GM06990 (cell line): ENCODE measurements around the gene PTPRH.
"Not testable (repeated sequence)": the region's sequence is repeated elsewhere in the genome, so short reads cannot be mapped to it uniquely, and the experiment has no call there.

Source experiments
- DNase-seq: peaks from one replicate; pipeline ENCODE4 v3.0.0-alpha.2; 2011; ENCODE audit not compliant: insufficient read length; ENCODE audit errors: extremely low read depth
- H3K27me3 ChIP-seq: replicated peaks from 2 replicates; pipeline ENCODE4 v1.6.0; 2011; ENCODE audit warnings: low read length; ENCODE audit not compliant: control insufficient read depth, insufficient read depth
- H3K36me3 ChIP-seq: 2 replicates; pipeline ENCODE4 v1.5.1; 2011; ENCODE audit warnings: low read length; ENCODE audit not compliant: control insufficient read depth, insufficient read depth
- H3K4me3 ChIP-seq: replicated peaks from 2 replicates; pipeline ENCODE4 v1.5.1; 2011; ENCODE audit warnings: low read depth, mild to moderate bottlenecking, control low read depth, low read length
- TF ChIP-seq, protein P1 (sequence below): IDR thresholded peaks from 2 replicates; pipeline ENCODE4 v1.5.1; 2011; ENCODE audit warnings: low read length, control low read depth, mild to moderate bottlenecking, inconsistent platforms; ENCODE audit not compliant: insufficient read depth, poor library complexity, severe bottlenecking

The PTPRH gene

GRCh38 chr19:55225415-55225958 is 16.2 kb upstream of the PTPRH start:
- DNase-seq: no peak
- H3K36me3 ChIP-seq: peaks cover 32% of the 10 kb centered on the region
- H3K4me3 ChIP-seq: no peak overlapping the region
- TF ChIP-seq, protein P1, sequence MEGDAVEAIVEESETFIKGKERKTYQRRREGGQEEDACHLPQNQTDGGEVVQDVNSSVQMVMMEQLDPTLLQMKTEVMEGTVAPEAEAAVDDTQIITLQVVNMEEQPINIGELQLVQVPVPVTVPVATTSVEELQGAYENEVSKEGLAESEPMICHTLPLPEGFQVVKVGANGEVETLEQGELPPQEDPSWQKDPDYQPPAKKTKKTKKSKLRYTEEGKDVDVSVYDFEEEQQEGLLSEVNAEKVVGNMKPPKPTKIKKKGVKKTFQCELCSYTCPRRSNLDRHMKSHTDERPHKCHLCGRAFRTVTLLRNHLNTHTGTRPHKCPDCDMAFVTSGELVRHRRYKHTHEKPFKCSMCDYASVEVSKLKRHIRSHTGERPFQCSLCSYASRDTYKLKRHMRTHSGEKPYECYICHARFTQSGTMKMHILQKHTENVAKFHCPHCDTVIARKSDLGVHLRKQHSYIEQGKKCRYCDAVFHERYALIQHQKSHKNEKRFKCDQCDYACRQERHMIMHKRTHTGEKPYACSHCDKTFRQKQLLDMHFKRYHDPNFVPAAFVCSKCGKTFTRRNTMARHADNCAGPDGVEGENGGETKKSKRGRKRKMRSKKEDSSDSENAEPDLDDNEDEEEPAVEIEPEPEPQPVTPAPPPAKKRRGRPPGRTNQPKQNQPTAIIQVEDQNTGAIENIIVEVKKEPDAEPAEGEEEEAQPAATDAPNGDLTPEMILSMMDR: no peak
- no peaks in the 10 kb centered on the region for H3K27me3 ChIP-seq

- H3K36me3 ChIP-seq: peaks cover 31% of the 10 kb centered on the region
- not testable (repeated sequence) for DNase-seq
Measured at GRCh38 chr19:55224679-55225414, 15.5 kb upstream of the PTPRH start.

DNA sequence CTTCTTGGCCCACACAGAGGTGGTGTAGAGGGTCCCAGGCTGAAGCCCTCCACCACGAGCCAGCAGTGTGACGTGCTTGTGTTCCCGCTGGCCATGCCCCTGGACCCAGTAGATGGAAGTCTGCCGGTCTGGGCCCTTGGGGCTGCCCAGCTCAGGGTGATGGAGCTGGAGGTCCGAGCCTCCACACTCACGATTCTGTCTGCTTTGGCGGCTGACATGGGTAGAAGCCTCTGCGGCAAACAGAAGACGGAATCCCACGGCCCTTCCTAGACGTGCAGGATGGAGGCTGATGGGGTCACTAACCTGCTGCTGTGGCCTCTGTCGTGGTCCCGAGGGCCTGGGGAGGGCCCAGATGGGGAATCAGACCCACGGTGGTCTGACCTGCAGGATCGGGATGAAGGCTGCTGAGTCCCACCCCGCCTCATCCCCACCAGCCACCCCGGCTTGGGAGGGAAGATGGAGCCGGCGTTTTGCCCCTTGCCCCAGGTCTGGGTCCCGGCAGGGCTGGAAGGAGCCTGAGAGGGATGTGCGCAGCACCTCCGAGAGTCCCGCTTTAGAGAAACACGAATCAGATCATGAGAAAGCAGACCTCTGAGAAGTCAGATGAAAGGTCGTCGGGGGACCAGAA is 14.9 kb upstream of the PTPRH start:
- Histone ChIP-seq H3K36me3 (peaks cover 28% of the 10 kb centered on the region), H3K4me3 (no peak overlapping the region), H3K27me3 (no peaks in the 10 kb centered on the region)
- no peak for DNase-seq
- TF ChIP-seq, protein P1: no peak

More at GRCh38 chr19:55224679-55225414, 15.5 kb upstream of the PTPRH start:
- H3K4me3 ChIP-seq, H3K27me3 ChIP-seq: not testable (repeated sequence)

DNA sequence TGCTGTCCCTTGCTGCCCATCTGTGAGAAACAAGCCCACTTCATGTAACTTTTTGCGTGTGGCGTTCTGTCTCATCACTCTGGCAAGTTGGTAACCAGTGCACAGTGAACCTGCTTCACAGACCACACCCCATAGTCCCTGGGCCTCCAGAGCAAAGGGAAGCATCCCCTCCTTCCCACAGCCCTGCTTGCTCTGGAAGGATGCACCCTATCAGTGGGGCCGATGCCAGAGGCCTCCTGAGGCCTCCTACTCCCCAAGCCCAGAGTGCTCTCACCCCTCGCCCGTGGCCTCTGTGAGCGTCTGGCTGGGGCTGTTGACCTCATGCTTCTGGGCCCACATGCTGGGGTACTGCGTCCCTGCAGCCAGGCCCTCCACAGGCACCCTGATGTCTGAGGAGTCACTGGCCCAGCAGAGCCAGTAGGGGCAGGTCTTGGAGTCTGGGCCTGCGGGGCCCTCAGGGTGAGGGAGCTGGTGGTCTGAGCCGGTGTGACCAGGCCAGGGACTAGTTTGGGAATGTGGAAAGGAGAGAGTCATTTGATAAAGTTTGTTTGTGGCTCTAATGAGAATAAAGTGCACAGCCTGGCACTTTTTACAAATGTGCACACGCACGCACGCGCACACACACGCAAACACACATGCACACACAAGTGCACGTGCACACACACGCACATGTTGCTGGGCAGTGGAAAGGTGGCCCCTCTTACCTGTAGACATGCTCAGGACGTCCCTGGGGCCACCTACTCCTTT is 14.2 kb upstream of the PTPRH start:
- TF ChIP-seq, protein P1: no peak
- Histone ChIP-seq H3K27me3 (no peaks in the 10 kb centered on the region), H3K4me3 (no peak overlapping the region), H3K36me3 (peaks cover 22% of the 10 kb centered on the region)
- DNase-seq: no peak

DNA sequence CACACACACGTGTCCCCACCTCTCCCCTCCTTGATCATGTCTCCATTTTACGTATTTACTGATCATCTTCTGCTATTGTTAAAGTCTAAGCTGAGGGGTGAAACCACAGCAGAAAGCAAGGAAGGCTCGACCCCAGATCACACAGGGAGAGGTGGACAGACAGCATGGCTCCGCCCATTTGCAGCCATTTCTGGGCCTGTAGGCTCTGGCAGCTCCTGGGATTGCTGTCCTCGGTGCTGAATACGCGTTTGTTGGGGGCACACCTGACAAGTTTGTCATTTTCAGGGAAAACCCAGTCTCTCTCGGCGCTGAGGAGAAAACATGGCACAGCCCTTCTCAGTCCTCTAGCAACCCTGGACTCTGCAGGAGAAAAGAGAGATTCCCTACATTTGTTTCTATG is 11.2 kb upstream of the PTPRH start:
- Histone ChIP-seq H3K4me3 (no peak overlapping the region), H3K27me3 (no peaks in the 10 kb centered on the region), H3K36me3 (peaks cover 4% of the 10 kb centered on the region)
- DNase-seq: no peak
- TF ChIP-seq, protein P1: no peak
